Measurements from ENCODE around the gene CHST3.
"Not testable (repeated sequence)": the region's sequence is repeated elsewhere in the genome, so short reads cannot be mapped to it uniquely, and the experiment has no call there.

Gene CHST3, protein sequence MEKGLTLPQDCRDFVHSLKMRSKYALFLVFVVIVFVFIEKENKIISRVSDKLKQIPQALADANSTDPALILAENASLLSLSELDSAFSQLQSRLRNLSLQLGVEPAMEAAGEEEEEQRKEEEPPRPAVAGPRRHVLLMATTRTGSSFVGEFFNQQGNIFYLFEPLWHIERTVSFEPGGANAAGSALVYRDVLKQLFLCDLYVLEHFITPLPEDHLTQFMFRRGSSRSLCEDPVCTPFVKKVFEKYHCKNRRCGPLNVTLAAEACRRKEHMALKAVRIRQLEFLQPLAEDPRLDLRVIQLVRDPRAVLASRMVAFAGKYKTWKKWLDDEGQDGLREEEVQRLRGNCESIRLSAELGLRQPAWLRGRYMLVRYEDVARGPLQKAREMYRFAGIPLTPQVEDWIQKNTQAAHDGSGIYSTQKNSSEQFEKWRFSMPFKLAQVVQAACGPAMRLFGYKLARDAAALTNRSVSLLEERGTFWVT

DNA sequence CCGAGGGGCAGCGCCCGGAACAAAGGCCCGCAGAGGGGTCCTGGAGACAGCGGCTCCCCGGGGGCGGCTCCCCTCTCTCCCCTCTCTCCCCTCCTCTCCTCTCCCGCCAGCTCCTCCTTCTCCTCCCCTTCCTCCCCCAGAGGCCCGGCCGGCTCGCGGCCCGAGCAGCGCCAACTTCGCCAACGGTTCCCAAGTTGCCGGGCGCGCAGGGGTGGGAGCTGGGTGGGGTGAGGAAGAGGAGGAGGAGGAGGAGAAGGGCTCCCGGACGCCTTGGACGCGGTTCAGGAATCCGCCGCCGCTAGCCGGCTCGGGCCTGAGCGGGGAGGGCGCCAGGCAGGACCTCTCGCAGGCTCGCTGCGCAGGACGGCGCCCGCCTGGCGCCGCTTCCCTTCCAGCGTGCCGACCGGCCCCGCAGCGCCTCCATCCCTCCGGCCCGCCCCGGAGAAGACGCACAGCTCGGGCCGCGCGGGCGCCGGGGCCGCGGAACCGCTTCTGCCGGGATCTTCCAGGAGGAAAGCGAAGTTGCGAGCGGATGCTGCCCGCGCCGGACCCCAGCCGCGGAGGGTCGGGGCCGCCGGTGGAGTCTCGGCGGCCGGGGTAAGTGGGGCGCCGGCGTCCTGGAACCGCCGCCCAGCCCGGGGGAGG, at the start of gene CHST3:
Gene CHST3, plus strand, starts transcription at position 298 of the 645 bp plus-strand sequence. CDS start 41,448 bp downstream, outside the sequence.
- no peak for DNase-seq

DNA sequence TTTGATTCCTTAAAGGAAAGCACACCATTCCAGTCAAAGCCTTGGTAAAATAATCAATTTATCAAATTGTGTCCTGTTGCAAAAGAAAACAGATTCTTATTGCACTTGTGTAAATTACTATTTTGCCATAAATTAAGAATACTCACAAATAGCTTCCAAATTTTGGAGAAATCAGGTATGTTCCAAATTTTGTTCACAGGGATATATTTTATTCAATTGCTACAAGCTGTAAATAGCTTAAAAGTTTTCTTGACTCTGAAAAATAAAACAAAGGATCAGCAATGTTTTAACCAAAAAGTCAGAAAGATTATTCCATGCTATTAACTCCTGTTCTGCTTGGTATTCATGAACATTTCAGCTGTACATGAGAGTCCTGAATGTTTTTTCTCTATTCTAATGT, 47.4 kb upstream of the CHST3 start:
- no peak for DNase-seq

DNA sequence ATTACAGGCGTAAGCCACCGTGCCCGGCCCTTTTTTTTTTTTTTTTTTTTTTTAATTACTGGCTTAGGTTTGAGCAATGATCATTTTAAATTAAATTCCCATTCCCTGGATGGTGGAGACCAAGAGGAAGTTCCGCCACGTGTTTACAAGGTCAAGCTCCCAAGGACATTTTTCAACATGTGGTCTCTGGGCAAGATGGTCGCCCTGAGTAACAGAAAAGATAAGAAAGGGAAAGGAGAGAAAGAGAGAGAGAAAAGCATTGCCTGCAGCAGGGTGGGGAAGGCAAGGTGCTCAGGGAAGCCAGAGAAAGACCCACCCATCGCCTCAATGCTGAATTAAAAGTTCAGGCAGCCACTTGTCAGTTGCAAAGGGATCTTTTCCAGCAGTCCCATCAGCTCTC, 45.2 kb upstream of the CHST3 start:
- DNase-seq, result no peak

DNA sequence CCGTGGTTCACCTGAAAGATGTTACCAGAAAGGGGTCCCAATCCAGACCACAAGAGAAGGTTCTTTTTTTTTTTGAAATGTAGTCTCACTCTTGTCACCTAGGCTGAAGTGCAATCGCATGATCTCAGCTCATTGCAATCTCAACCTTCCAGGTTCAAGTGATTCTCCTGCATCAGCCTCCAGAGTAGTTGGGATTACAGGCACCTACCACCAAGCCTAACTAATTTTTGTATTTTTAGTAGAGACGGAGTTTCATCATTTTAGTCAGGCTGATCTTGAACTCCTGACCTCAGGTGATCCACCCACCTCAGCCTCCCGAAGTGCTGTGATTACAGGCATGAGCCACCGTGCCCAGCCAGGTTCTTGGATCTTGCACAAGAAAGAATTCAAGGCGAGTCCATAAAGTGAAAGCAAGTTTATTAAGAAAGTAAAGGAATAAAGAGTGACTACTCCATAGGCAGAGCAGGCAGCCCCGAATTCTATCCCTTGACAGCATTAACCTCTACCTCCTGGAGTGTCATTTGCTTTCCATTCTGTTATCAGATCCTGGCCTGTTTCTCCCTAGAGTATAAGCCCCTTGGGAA, 44.1 kb upstream of the CHST3 start:
- not testable (repeated sequence) for DNase-seq

DNA sequence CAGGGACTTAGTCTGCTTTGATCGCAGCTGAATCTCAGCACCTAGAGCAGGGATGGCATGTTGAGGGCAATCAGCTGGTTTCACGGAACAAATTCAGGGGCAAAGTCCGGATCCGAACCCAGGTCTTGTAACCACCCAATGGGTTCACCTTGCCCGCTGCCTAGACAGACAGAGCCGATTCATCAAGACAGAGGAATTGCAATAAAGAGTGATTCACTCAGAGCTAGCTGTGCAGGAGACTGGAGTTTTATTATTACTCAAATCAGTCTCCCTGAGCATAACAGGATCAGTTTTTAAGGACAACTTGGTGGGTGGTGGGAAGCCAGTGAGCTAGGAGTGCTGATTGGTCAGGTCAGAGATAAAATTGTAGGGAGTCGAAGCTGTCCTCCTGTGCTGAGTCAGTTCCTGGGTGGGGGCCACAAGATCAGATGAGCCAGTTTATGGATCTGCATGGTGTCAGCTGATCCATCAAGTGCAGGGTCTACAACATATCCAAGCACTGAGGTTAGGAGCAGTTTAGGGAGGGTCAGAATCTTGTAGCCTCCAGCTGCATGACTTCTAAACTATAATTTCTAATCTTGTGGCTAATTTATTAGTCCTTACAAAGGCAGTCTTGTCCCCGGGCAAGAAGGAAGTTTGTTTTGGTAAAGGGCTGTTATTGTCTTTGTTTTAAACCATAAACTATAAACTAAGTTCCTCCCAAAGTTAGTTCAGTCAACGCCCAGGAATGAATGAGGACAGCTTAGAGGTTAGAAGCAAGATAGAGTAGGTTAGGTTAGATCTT, 43.5 kb upstream of the CHST3 start:
- no peak for DNase-seq

DNA sequence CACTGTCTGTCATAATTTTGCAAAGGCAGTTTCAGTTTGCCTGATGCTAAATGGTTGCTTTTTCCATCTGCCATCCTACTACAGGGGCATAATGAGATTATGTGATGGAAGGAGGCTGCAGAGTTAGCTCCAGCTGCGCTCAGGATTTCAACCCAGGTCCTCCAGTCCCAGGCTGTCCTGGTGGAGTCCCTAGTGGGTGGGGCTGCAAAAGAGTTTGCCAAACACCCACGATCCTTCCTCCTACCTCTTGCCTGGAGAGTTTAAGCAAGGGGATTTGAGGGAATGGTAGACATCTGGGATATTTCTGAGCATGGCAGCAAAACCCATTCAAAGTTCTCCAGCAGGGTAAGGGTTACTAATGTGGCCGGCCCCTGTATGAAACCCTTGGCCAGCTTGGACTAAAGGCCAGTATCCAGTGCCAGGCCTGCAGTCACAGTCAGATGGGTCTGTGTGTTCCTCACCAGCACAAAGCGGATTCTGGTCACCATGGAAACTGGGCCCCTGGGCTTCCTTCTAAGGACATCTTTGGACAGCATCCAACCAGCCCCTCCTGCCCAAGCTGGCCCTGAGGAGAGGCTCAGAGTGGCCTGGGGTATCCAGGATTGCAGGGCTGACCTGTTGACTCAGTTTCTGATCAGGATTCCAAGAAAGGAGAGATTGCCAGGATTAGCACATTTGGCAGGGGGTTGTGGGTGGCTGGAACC, 42.7 kb upstream of the CHST3 start:
- DNase-seq, result no peak

DNA sequence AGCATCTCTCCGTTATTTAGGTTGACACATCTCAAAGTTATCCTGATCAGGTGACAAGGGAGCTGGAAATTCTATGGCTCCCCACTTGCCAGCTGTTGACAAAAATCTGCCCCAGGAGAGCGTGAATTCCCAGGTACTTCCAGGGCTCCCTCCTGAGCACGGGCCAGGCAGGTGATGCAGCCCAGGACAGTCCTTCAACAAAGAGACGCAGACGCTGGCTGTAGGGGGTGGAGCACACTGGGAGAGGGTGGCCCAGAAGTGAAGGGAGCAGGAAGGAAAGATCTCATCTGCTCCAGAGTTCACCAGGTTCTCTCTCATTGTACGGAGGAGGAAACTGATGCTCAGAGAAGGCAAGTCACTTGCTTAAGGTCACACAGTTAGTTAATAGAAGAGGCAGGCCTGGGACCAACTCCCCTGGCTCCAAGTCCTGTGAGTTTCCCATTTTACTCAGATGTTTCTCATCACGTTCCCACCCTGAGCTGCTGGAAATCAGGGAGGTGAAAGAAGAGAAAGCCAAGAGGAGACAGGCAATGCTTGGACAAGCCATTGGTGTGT, 41.0 kb upstream of the CHST3 start:
- DNase-seq, result no peak

DNA sequence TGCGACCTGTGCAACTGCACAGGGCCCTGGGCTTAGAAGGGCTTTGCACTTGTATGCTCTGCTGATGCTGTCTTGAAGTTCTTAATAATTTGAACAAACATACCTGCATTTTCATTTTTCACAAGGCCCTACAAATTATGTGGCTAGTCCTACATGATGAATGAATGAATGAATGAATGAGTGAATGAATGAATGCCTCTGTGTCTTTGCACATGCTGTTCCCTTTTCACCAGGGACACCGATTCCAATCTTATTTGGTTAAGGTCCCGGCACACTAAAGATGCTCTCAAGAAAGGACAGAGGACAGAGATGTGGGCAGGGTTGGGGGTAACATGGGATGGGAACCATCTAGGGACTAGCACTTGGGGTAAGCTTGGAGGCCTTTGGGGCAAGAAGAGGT, 39.4 kb upstream of the CHST3 start:
- DNase-seq, result no peak

DNA sequence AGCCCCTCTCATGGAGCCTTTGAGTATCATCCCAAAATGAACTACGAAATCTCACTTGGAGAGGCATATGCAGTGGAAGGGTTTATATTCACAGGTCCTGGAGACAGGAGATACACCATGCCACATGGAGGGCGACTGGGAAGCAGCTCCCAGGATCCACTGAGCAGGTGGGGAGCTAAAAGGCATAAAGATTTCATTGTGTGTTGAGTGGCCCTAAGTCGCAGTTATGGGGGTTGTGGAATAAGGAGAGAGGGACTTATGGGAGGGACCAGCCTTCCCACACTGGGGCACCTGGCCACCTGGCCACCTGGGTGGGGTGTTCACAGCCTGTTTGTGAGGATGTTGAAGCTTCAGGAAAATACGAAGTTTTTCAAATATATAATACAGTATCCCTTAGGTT, 37.0 kb upstream of the CHST3 start:
- no peak for DNase-seq

DNA sequence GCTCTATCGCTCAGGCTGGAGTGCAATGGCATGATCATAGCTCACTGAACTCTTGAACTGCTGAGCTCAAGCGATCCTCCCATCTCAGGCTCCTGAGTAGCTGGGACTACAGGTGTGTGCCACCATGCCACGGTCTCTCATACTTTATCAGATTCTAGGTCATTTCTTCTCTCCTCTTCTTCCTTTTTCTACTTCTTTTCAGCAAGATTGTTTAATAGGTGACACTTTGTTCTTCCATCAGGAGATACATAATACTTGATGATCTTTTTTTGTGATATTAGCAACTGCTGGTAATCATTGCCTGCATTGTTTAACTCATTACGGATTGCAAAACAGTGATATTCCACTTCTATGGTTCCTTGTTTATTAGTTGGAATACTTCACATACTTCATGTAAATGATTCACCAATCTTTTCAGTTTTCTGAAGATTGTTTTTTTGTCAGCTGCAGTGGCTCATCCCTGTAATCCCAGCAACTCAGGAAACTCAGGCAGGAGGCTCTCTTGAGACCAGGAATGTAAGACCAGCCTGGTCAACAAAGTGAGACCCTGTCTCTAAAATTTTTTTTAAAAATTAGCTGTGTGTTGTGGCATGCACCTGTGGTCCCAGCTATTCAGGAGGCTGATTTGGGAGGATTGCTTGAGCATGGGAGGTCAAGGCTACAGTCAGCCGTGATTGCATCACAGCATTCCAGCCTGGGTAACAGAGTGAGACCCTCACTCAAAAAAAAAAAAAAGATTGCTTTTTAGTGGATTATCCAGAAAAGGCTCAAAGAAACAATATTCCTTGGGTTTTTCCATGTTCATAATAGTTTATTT, 36.2 kb upstream of the CHST3 start:
- DNase-seq, result no peak

DNA sequence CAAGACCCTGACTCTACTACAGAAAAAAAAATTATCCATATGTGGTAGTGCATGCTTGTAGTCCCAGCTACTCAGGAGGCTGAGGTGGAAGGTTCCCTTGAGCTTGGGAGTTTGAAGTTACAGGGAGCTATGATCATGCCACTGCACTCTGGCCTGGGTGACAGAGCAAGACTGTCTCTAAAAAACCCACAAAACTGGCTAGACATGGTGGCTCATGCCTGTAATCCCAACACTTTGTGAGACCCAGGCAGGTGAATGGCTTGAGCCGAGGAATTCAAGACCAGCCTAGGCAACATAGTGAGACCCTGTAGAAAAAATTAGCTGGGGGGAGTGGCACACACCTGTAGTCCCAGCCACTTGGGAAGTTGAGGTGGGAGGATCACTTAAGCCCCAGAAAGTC, 32.9 kb upstream of the CHST3 start:
- no peak for DNase-seq

DNA sequence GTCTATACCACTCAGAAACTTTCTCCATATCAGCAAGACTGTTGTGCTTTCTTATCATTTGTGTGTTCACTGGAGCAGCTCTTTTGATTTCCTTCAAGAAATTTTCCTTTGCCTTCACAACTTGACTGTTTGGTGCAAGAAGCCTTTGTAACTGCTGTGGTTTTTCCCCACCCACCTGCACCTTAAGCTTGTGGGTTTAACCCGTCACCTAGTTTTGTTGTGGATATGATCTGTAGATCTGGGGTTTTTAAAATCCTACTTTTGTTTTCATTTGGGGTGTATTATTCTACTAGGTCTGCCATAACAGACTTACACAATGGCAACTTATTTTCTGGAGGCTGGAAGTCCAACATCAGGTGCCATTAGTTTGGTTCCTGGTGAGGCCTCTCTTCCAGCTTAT, 30.5 kb upstream of the CHST3 start:
- DNase-seq, result no peak

DNA sequence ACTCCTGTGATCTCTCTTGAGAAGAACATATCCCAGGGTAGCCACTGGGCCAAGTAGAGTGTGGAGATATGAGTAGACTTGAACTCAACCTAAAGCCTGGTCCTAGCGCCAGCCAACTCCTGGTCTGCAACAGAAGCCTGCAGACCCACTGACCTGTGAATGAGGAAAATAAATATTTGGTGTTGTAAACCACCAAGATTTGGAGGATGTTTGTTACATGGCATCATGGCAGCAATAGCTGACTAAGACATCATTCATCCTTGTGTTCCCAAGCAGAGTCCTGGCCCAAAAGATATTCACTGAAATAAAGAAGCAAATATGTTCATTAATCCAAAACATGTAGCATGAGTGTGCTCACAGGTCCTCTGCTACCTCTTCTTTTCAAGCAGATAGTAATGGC, 26.0 kb upstream of the CHST3 start:
- no peak for DNase-seq

DNA sequence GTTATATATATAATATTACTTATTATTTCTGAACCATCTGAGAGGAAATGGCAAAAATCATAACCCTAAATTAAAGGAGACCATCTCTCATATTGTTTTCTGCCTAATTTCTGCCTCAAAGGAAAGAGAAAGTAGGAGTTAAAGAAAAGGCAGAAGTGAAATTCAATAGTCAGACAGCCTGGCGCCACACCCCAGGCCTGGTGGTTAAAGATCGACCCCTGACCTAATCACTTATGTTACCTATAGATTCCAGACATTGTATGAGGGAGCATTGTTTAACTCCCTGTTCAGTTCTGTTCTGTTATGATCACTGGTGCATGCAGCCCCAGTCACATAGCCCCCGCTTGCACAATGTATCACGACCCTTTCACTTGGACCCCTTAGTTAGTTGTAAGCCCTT, 24.9 kb upstream of the CHST3 start:
- no peak for DNase-seq

DNA sequence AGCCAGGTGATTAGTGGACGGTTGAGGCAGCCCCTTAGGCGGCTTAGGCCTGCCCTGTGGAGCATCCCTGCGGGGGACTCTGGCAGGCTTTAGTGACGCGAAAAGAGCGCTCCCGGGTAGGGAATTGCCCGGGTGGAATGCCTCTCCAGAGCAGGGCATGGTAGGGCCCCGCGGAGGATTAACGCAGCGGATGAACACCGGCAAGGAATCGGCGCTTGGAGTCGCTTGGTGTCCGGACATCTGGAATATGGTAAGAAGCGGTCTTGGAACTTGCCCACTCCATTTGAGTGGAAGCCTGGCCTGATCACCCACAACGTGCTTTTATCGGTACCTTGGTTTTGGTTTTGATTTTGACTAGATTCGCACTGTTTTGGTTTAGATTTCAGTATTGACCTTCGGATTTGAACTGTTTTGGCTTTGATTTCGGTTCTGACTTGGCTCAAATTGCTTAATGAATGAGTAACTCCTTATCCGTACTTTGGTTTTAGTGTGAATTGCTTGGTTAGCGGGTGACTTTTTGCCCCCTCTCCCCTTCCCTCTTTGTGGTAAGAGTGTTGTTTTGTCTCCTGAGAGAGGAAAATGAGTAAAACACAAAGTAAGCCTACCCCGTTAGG, 24.2 kb upstream of the CHST3 start:
- DNase-seq, result no peak

DNA sequence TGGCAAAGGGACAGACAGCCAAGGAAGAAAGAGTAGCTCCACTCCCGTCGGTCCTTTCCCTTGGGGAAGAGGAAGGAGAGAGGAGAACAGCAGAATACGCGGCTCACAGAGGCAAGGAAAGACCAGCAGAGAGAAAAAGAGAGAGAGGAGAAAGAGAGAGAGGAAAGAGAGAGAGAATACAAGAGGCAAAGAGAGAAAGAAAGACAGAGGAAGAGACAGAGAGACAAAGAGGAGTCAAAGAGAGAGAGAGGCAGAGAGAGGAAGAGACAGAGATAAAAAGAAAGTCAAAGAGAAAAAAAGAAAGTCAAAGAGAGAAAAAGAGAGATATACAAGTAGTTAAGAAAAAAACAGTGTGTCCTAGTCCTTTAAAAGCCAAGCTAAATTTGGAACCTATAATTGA, 23.4 kb upstream of the CHST3 start:
- DNase-seq, result no peak

DNA sequence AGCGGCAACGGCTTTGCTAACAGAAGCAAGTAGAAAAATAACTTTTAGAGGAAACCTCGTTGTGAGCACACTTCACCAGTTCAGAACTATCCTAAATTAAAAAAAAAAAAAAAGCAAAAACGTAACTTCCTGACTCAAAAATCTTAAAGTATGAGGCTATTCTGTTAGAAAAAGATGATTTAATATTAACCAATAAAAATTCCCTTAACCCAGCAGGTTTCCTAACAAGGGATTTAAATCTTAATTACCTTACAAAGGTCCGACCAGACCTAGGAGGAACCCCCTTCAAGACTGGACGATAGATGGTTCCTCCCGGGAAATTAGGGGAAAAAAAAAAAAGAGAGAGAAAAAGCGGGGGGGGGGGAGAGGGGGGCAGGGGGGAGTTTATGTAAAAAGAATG, 22.9 kb upstream of the CHST3 start:
- DNase-seq, result no peak

DNA sequence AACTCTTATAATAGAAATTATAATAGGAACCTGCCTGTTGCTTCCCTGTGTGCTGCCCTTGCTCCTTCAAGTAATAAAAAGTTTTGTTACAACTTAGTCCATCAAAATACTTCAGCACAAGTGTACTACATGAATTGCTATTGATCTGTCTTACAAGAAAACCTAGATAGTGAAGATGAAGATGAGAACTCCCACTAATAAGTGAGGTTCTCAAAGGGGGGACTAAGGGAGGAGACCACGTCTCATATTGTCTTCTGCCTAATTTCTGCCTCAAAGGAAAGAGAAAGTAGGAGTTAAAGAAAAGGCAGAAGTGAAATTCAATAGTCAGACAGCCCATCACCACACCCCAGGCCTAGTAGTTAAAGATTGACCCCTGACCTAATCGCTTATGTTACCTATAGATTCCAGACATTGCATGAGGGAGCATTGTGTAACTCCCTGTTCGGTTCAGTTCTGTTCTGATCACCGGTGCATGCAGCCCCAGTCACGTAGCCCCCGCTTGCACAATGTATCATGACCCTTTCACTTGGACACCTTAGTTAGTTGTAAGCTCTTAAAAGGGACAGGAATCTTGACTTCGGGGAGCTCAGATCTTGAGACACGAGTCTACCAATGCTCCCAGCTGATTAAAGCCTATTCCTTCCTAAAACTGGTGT, 18.2 kb upstream of the CHST3 start:
- DNase-seq, result no peak

DNA sequence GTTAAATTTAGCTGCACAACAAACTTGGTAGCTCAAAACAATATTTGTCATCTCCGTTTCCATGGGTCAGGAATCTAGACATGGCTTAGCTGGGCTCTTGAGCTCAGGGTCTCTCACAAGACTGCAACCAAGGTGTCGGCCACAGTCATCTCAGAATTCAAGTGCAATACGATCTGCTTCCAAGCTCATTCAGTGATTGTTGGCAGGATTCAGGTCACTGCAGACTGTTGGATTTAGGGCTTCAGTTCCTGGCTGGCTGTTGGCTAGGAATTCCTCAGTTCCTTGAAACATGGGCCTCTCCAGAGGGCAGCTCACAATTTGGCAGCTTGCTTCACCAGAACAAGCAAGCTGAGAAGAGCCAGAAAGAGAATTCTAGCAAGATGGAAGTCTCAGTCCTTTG, 17.5 kb upstream of the CHST3 start:
- DNase-seq, result no peak

DNA sequence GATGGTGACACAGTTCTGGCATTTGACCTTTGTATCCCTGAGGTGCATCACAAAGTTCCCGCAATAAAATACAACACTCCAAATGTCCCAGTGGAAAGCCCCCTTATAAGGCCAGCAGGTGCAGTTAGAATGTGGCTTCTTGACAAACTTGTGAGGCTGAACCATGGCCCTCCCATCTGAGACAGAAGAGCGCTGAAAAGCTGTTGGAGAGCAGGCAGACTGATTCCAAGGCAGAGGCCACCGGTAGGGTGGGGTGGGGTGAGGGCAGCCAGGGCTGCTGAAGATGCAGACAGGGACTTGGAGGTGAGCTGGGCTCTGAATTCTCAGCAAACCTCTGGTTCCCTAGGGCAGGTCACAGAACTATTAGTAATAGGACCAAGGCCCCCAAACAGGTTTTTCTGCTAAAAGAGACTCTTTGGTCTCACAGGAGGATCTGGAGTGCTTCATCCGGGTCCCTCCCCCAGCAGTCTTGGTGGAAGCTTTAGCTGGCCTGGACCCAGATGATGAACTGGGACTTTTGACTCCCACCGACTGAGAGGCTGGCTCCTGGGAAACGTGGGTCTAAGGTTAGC, 15.6 kb upstream of the CHST3 start:
- no peak for DNase-seq
